HG03066 (cell line): ENCODE data around the gene FIGN.

Source experiments
- ATAC-seq: cut with Tn5 transposase; IDR thresholded peaks from one replicate; pipeline ENCODE4 v1.9.1; 2021; ENCODE audit warnings: low read depth; ENCODE audit not compliant: unreplicated experiment

Gene FIGN

GRCh38 chr2:163669506-163669905 lies 66.3 kb downstream of the FIGN start:
- no peak for ATAC-seq

- ATAC-seq: no peak
Observed at GRCh38 chr2:163667064-163667887, 68.5 kb downstream of the FIGN start.

DNA sequence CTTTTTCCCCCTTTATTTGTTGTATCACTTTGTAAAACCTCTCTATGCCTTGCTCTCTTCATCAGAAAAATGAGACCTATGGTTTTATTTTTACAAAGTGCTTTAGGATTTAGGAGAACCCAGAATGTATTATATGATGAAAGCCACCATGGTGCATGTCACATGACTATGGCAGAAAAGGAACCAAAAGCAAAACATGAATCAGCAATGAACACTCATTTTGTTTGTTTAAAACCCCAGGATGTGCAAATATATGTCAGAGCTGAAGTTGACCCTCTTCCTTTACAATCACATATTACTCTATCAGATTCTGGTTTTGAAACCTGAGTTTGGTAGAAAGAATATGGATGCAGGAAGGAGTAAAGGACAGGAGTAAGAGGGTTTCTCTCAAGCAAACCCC lies 70.0 kb downstream of the FIGN start:
- no peak for ATAC-seq

- no peak for ATAC-seq
Observed at GRCh38 chr2:163665051-163665450, 70.8 kb downstream of the FIGN start.

DNA sequence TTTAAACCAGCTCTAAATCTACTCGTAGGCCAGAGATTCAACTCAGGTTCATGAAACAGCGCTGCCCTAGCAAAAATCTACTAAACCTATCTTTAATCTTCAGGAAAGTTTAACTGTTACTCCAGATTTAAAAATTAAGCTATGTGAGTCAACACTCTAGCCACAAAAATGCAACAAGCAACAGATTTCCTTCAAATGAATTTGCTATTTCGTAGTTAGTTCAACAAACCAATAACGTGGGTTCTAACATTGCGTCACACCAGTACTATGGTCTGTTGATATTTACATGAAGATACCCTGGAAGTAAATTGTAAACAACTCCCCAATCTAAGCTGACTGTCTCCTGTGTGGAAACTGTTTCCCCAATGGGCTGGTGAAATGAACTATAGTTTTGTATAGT lies 71.2 kb downstream of the FIGN start:
- ATAC-seq: no peak

DNA sequence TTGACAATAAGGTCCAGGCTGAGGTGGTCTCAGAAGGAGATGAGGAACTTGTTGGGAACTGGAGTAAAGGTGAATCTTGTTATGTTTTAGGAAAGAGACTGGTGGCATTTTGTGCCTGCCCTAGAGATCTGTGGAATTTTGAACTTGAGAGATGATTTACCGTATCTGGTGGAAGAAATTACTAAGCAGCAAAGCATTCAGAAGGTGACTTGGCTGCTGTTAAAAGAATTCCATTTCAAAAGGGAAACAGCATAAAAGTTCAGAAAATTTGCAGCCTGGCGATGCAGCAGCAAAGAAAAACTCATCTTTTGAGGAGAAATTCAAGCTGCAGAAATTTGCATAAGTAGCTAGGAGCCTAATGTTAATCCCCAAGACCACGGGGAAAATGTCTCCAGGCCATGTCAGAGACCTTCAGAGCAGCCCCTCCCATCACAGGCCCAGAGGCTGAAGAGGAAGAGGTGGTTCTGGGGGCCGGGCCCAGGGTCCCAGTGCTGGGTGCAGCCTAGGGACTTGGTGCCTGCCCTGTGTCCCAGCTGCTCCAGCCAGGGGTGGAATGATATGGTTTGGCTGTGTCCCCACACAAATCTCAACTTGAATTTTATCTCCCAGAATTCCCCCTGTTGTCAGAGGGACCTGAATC lies 73.5 kb downstream of the FIGN start:
- ATAC-seq: no peak

GRCh38 chr2:163659224-163659623 lies 76.6 kb downstream of the FIGN start:
- ATAC-seq: no peak

GRCh38 chr2:163658556-163658955 lies 77.3 kb downstream of the FIGN start:
- no peak for ATAC-seq

GRCh38 chr2:163657281-163657656 lies 78.5 kb downstream of the FIGN start:
- ATAC-seq: no peak

DNA sequence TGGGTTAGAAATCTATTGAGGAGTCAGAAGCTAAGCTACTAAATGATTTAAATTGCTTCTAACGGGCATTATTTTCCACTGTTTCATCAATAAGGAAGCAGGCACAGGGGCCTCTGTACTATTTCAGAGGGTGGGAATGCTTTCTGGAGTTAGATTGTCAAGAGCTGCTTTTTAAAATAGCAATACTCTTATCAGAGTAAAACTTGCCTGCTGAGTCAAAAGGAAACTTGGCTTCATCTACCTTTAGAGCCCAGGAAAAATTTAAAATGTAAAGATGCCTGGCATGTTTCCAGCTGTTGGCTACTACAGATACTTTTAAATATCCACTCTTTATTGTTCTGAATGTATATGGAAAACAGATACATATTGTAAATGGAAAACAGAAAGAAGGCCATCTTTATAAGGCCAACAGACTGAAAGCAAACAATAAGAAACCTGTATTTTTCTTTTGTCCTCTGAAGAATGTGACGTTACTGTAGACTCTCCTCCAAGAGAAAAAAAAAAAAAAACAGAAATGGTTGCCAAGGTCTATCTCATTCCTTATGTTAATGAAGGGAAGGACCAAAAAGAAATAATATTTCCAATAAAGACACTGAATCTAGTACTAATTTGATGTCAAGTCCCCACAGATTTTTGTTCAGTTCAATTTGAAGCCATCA lies 79.1 kb downstream of the FIGN start:
- no peak for ATAC-seq

DNA sequence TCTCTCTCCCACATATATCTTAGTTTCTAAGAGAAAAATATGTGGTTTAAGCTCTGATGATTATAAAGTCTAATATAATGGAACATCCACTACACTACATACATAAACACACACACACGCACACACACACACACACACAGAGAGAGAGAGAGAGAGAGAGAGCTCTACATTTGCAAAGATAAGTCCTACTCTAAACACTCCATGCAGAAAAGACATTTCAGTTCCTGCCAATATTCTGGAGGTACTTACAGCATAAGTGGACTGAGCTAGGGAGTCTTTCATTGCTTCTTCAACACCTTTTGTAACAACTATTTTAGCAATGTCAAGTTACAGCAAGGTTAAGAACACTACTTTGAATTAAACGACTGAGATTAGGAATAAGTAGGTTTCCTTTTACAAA lies 80.1 kb downstream of the FIGN start:
- no peak for ATAC-seq

- no peak for ATAC-seq
Observed at GRCh38 chr2:163652751-163653150, 83.1 kb downstream of the FIGN start.

DNA sequence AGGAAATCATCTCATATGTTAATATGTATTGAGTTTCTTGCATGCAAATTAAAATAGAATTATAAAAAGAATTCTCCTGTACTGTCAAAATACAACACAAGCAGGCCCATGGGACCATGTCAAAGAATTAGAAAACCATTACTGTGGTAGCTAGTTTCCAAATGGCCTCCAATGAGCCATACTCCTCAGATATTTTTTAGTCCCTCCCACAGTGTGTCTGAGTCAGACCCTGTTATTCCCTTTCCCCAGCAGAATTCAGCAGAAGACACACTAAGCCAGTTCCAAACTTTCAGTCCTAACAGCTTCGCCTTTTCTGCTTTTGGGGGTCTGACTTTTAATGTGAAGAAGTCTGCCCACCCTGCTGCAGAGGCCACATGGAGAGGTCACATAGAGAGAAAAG lies 86.7 kb downstream of the FIGN start:
- no peak for ATAC-seq

DNA sequence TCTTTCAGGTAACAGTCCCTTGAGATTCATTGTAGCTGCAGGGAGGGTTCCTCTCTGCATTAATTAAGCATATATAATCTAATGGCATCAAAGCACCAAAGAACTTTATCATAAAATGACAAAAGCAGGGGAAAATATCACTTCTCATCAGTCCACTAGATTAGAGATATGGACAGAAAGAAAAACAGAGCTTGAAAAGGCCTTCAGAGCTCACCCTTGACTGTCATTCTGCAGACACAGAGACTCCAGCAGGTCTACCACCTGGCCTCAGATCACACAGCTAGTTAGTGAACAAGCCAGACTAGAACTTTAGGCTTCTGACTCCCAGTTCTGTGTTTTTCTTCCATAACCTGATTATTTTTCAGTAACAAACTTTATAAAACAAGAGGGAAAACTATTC lies 88.5 kb downstream of the FIGN start:
- ATAC-seq: no peak

GRCh38 chr2:163646687-163647086 lies 89.1 kb downstream of the FIGN start:
- no peak for ATAC-seq

DNA sequence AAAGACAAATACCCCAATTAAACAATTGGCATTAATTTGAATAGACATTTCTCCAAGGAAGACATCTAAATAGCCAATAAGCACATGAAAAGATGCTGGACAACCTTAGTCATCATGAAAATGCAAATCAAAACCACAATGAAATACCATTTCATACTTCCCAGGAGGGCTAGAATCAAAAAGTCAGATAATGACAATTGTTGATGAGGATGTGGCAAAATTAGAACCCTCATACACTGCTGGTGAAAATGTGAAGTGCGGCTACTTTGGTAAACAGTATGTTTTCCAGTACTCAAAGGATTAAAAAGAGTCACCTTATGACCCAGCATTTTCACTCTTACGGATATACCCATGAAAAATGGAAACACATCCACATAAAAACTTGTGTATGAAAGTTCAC lies 91.6 kb downstream of the FIGN start:
- no peak for ATAC-seq

- ATAC-seq: no peak
Observed at GRCh38 chr2:163641986-163642385, 93.8 kb downstream of the FIGN start.

DNA sequence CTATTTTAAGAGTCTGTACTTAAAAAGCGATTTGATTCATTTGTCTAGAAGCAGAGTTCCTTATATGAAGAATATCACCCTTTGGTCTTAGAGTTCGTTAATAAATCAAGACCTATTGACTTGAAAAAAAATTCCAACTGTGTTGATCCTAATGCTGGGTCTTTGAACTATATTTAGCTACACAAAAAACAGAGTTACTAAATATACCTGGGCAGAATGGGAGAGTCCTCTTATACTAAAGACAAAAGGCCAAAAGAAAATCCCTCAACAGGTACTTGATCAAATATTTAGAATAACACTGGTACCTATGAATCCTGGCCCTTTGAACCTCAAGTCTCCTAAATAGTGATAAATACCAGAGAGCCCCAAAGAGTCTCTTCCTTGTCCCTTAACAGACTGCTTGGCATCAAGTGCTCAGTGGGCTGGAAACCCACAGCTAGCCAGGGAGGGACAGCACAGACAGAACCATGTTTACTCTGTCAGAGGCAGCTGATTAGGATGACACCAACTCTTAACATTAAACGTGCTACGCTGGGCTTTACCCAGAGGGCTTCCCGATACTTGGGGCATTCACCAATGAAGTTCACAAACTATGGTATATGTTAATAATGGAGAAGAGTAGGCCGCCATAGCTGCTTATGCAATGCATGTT lies 95.1 kb downstream of the FIGN start:
- ATAC-seq: no peak

DNA sequence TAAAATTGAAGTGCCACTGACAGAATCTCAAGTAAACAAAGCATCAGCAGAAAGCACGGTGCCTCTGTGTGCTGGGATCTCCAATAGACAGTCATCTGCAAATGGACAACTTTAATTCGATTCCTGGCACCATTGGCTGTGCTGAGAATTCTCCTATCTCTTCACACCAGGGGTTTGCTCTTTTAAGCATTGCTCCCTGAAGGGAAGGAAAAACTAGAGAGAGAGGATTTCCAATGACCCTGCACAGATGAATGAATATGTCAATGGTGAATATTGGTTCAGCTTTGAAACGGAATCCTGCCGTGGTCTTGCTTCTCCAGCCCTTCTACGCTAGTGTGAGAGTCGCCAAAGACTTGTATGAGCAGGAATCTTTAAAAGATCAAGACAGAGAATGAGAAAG lies 97.9 kb downstream of the FIGN start:
- no peak for ATAC-seq

DNA sequence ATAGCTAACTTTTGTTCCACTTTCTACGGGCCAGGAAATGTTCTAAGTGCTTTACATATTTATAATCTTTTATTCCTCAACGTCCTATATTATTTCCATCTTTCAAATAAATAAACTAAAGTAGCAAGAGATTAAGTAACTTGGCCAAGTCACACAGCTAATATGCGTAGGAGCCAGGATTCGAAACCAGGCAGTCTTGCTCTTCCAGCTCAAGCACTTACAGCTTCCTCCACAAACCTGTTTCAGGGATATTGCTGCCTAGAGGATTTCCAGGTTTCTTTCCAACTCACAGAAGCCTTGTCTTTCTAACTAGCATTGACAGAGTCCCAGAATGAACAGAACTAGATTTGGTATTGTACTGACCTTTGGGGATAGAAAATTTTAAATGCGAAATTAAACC lies 102.5 kb downstream of the FIGN start:
- ATAC-seq: no peak

DNA sequence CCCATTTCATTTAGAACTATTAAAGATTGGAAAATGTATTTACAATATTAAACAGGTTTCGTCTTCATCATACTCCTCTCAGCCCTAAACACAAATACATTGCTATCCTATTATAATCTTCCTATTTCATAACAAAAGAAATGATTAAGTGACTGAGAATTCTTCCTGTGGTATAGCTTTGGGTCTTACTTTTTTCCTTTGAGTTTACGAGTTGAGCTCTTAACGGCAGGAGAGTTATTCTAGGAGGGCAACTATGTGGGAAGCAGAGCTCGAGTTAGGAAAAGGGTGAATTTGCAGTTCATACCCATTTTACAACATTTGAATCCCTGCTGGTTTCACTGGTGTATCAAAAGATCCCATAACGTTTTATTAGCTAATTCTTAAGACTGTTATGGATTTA lies 105.0 kb downstream of the FIGN start:
- no peak for ATAC-seq
